SK-N-SH (cell line): Measurements from ENCODE around the gene NEUROG3. TPM values are rescaled to one million over a fixed set of nuclear protein-coding genes. Genes with fewer than 3 reads are reported as not detected.
A peak's percentile ranks its signal among the peaks of the same experiment; 100 is the strongest.

Experiments
- CTCF ChIA-PET: fragments of 300-600, 350-600 bp; formaldehyde crosslinking; extraction: SDS; loops from one replicate; lab custom pipeline; 2021; lab: Yijun Ruan, JAX
- POLR2A ChIA-PET: fragments of 350-600 bp; sonication (Branson Sonifier 250); formaldehyde crosslinking; extraction: SDS; loops from one replicate; lab custom pipeline; 2020; ENCODE audit warnings: antibody characterized with exemption, inconsistent platforms; lab: Yijun Ruan, JAX
- DNase-seq: peaks from one replicate; pipeline ENCODE4 v3.0.0; 2012
- H2AFZ ChIP-seq: fragments of 200-600 bp; sonication (generic); 2 replicates; pipeline ENCODE4 v1.8.1; 2016; ENCODE audit warnings: antibody characterized with exemption, mild to moderate bottlenecking, low read depth
- H3F3A ChIP-seq: fragments of 200-600 bp; sonication (generic); replicated peaks from 2 replicates; pipeline ENCODE3; 2016; ENCODE audit warnings: antibody characterized with exemption, mild to moderate bottlenecking; ENCODE audit not compliant: insufficient read depth
- H3K27ac ChIP-seq, 2 experiments: fragments of 200-500 bp in 1 of 2; fragments of 200-600 bp in 1 of 2; sonication (Bioruptor generic) in 1 of 2; sonication (generic), shearing (Covaris generic) in 1 of 2; 2 replicates each; pipeline versions ENCODE4 v1.5.1 to v1.6.1; 2014 to 2016; ENCODE audit warnings: low read depth in 2 of 2, inconsistent platforms in 1 of 2, low read length in 1 of 2, mild to moderate bottlenecking in 1 of 2, mixed read lengths in 1 of 2
- H3K27me3 ChIP-seq: fragments of 200-600 bp; sonication (generic), shearing (Covaris generic); 2 replicates; pipeline ENCODE4 v1.6.1; 2016; ENCODE audit warnings: mixed run types; ENCODE audit not compliant: insufficient read depth
- H3K36me3 ChIP-seq, 2 experiments: fragments of 200-500 bp in 1 of 2; fragments of 200-600 bp in 1 of 2; sonication (Bioruptor generic) in 1 of 2; sonication (generic) in 1 of 2; replicated peaks in 1 of 2; 2 replicates each; pipeline versions ENCODE3 to v1.5.1; 2014 to 2016; ENCODE audit warnings: low read length in 1 of 2, mild to moderate bottlenecking in 1 of 2; ENCODE audit not compliant: insufficient read depth in 2 of 2, control insufficient read depth in 1 of 2
- H3K4me1 ChIP-seq, 2 experiments: fragments of 200-500 bp in 1 of 2; fragments of 200-600 bp in 1 of 2; sonication (Bioruptor generic) in 1 of 2; sonication (generic), shearing (Covaris generic) in 1 of 2; 2 replicates each; pipeline versions ENCODE4 v1.5.1 to v1.6.1; 2014 to 2016; ENCODE audit warnings: low read depth in 1 of 2, low read length in 1 of 2, mixed run types in 1 of 2; ENCODE audit not compliant: insufficient read depth in 2 of 2, control insufficient read depth in 1 of 2
- H3K4me2 ChIP-seq: fragments of 200-600 bp; sonication (generic), shearing (Covaris generic); 2 replicates; pipeline ENCODE4 v1.6.1; 2017; ENCODE audit warnings: mixed run types
- H3K4me3 ChIP-seq, 2 experiments: fragments of 200-500 bp in 1 of 2; fragments of 200-600 bp in 1 of 2; sonication (Bioruptor generic) in 1 of 2; sonication (generic), shearing (Covaris generic) in 1 of 2; 2 replicates each; pipeline versions ENCODE4 v1.5.1 to v1.8.1; 2014 to 2016; ENCODE audit warnings: low read depth in 2 of 2, inconsistent platforms in 1 of 2, low read length in 1 of 2, mild to moderate bottlenecking in 1 of 2, mixed read lengths in 1 of 2, moderate library complexity in 1 of 2
- H3K79me2 ChIP-seq: fragments of 200-600 bp; sonication (generic); 2 replicates; pipeline ENCODE4 v1.8.1; 2017; ENCODE audit warnings: mild to moderate bottlenecking; ENCODE audit not compliant: insufficient read depth
- H3K9ac ChIP-seq: fragments of 200-600 bp; sonication (generic); 2 replicates; pipeline ENCODE4 v1.6.1; 2017; ENCODE audit warnings: mixed run types
- H3K9me2 ChIP-seq: fragments of 200-600 bp; sonication (generic); 2 replicates; pipeline ENCODE4 v1.6.1; 2017; ENCODE audit warnings: mixed run types
- H3K9me3 ChIP-seq: fragments of 200-600 bp; sonication (generic); 2 replicates; pipeline ENCODE4 v1.6.1; 2017; ENCODE audit warnings: mixed run types, mild to moderate bottlenecking, moderate library complexity
- H4K20me1 ChIP-seq: fragments of 200-600 bp; sonication (generic); 2 replicates; pipeline ENCODE4 v1.6.1; 2017; ENCODE audit warnings: mild to moderate bottlenecking, mixed run types; ENCODE audit not compliant: insufficient read depth
- CHD2 ChIP-seq: fragments of 150-350 bp; IDR thresholded peaks from 2 replicates; pipeline ENCODE4 v1.6.1; 2018; ENCODE audit warnings: low read length; ENCODE audit not compliant: partially characterized antibody
- ELF1 ChIP-seq: IDR thresholded peaks from 2 replicates; pipeline ENCODE4 v1.4.0; 2012
- FOSL2 ChIP-seq: IDR thresholded peaks from 2 replicates; pipeline ENCODE4 v1.4.0; 2012; ENCODE audit warnings: low read depth, mild to moderate bottlenecking, moderate library complexity, borderline replicate concordance
- GABPA ChIP-seq: IDR thresholded peaks from 2 replicates; pipeline ENCODE4 v1.4.0; 2012; ENCODE audit warnings: low read depth, mild to moderate bottlenecking
- GATA2 ChIP-seq: sonication (generic); formaldehyde crosslinking; IDR thresholded peaks from 2 replicates; pipeline ENCODE4 v1.5.0; 2020; ENCODE audit warnings: mild to moderate bottlenecking, missing genetic modification reagents
- JUND ChIP-seq: IDR thresholded peaks from 2 replicates; pipeline ENCODE4 v1.4.0; 2012
- NRF1 ChIP-seq: IDR thresholded peaks from 2 replicates; pipeline ENCODE4 v1.6.1; 2012; ENCODE audit warnings: low read depth, mild to moderate bottlenecking, low read length
- POLR2AphosphoS5 ChIP-seq: IDR thresholded peaks from 2 replicates; pipeline ENCODE4 v1.6.1; 2012; ENCODE audit warnings: low read depth, low read length
- SMC3 ChIP-seq: IDR thresholded peaks from 2 replicates; pipeline ENCODE4 v1.6.1; 2012; ENCODE audit warnings: low read depth, low read length, improper control_type of control experiment
- TCF12 ChIP-seq: IDR thresholded peaks from 2 replicates; pipeline ENCODE4 v1.4.0; 2012
- TEAD4 ChIP-seq: IDR thresholded peaks from 2 replicates; pipeline ENCODE4 v1.4.0; 2012; ENCODE audit warnings: mild to moderate bottlenecking, borderline replicate concordance; ENCODE audit not compliant: insufficient read depth
- WGBS: methylation state at CpG from one replicate; pipeline ENCODE4 v1.1.6; 2017; ENCODE audit warnings: low lambda C conversion rate; 5-methylcytosine and 5-hydroxymethylcytosine counted together
- polyA plus RNA-seq, 3 experiments: library from polyadenylated mRNA; depleted of rRNA; stranded (reverse); fragments of >200 nt; gene quantifications; 2 replicates each; pipeline ENCODE4 v1.2.3, GENCODE V29; 2012
- TF ChIP-seq, protein P1 (sequence below): IDR thresholded peaks from 2 replicates; pipeline ENCODE4 v1.4.0; 2012; ENCODE audit warnings: low read depth, borderline replicate concordance
- TF ChIP-seq, protein P2 (sequence below): fragments of 200-600 bp; sonication (generic); IDR thresholded peaks from 2 replicates; pipeline ENCODE4 v1.6.1; 2017; ENCODE audit warnings: antibody characterized with exemption, mild to moderate bottlenecking, moderate library complexity
- TF ChIP-seq, protein P3 (sequence below): fragments of 150-350 bp; IDR thresholded peaks from 2 replicates; pipeline ENCODE4 v1.6.1; 2016; ENCODE audit warnings: mild to moderate bottlenecking, low read depth, low read length
- TF ChIP-seq, protein P4 (sequence below): IDR thresholded peaks from 2 replicates; pipeline ENCODE4 v1.6.1; 2012; ENCODE audit warnings: mild to moderate bottlenecking, low read depth, low read length, moderate library complexity
- TF ChIP-seq, protein P5 (sequence below): IDR thresholded peaks from 2 replicates; pipeline ENCODE4 v1.4.0; 2012; ENCODE audit warnings: low read depth
- TF ChIP-seq, protein P6 (sequence below): IDR thresholded peaks from 2 replicates; pipeline ENCODE4; 2012

Gene NEUROG3
- polyA plus RNA-seq, 1 of the 3 experiments (the other 2 are of a cell fraction): not detected

DNA sequence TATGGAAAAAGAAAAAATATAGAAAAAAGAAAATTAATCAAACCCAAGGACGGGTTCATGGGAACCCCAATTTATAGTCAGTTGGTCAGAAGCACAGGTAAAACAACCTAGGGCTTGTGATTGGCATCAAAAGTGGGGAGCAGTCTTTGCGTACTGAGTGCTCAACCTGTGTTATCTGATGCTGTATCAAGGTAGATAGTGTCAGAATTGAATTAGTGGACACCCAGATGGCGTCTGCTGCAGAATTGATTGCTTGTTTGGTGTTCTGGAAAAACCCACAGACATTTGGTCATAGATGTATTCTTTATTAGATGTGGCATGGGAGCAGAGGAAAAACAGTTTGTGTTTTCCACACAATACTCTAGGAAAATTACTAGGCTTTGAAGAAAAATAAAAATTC is 39.6 kb downstream of the NEUROG3 start:
- no peaks in the 10 kb centered on the region for H3K4me1 ChIP-seq
- no peaks in the 10 kb centered on the region for H4K20me1 ChIP-seq
- H3K27me3 ChIP-seq: peaks cover 7% of the 10 kb centered on the region; the same call in 1 of the 2 replicates
- DNase-seq: no peak
- WGBS: 1% methylated on average over 3 of the region's 3 CpGs
- H2AFZ ChIP-seq: no peak overlapping the region
- H3K9me3 ChIP-seq: no peaks in the 10 kb centered on the region
- TF ChIP-seq POLR2AphosphoS5: no peak
- peak; percentile 63 for TF ChIP-seq GATA2 (CRISPR knock-in tag)
- H3K4me3 ChIP-seq: no peak overlapping the region
- no peak overlapping the region for H3K27ac ChIP-seq
- H3K79me2 ChIP-seq: no peaks in the 10 kb centered on the region
- H3K4me2 ChIP-seq: no peak overlapping the region
- H3K9me2 ChIP-seq: no peaks in the 10 kb centered on the region
- H3K9ac ChIP-seq: no peak overlapping the region
- no peaks in the 10 kb centered on the region for H3K36me3 ChIP-seq
- CTCF ChIA-PET: interaction anchor here (1.0 kb wide), 2 partner anchors 96 to 103 kb away, joined by 3 read pairs; no protein-coding TSS in a partner anchor
- no peaks in the 10 kb centered on the region for H3F3A ChIP-seq
- POLR2A ChIA-PET: no interaction called here

DNA sequence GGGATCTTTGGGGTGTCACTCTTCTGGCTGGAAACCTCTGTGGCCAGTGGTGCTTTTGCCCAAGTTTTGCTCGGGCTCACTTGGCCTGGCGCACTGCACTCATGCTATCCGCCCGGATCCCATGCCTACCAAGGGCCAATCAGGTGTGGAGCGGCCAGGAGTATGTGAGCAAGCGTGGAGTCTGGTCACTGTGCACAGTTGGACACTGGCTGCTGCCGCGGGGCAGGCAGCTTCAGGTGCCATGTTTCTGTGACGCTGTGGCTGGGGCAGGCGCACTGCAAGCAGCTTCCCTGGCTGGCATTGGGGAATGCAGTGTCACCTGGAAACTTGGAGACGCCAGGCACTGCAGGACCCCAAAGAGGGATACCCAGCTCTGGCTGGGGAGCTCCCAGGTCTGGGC is 45.3 kb downstream of the NEUROG3 start:
- H4K20me1 ChIP-seq: no peaks in the 10 kb centered on the region
- POLR2A ChIA-PET: no interaction called here
- DNase-seq: no peak
- peaks cover 21% of the 10 kb centered on the region; the same call in 1 of the 2 replicates for H3K27me3 ChIP-seq
- no peaks in the 10 kb centered on the region for H3K36me3 ChIP-seq
- H3K9ac ChIP-seq: no peak overlapping the region
- CTCF ChIA-PET: interaction anchor here (1.0 to 5.4 kb wide), 5 partner anchors 12 to 188 kb away, joined by 3 to 41 read pairs (median 3); no protein-coding TSS in a partner anchor
- H2AFZ ChIP-seq: no peak overlapping the region
- no peaks in the 10 kb centered on the region for H3K4me1 ChIP-seq
- no peak overlapping the region for H3K27ac ChIP-seq
- no peaks in the 10 kb centered on the region for H3K79me2 ChIP-seq
- TF ChIP-seq NRF1 (no peak), FOSL2 (no peak), CHD2 (no peak), ELF1 (no peak), GABPA (no peak), JUND (no peak), SMC3 (no peak), TCF12 (no peak), TEAD4 (no peak)
- TF ChIP-seq, protein P1, sequence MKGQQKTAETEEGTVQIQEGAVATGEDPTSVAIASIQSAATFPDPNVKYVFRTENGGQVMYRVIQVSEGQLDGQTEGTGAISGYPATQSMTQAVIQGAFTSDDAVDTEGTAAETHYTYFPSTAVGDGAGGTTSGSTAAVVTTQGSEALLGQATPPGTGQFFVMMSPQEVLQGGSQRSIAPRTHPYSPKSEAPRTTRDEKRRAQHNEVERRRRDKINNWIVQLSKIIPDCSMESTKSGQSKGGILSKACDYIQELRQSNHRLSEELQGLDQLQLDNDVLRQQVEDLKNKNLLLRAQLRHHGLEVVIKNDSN: no peak
- TF ChIP-seq, protein P2, sequence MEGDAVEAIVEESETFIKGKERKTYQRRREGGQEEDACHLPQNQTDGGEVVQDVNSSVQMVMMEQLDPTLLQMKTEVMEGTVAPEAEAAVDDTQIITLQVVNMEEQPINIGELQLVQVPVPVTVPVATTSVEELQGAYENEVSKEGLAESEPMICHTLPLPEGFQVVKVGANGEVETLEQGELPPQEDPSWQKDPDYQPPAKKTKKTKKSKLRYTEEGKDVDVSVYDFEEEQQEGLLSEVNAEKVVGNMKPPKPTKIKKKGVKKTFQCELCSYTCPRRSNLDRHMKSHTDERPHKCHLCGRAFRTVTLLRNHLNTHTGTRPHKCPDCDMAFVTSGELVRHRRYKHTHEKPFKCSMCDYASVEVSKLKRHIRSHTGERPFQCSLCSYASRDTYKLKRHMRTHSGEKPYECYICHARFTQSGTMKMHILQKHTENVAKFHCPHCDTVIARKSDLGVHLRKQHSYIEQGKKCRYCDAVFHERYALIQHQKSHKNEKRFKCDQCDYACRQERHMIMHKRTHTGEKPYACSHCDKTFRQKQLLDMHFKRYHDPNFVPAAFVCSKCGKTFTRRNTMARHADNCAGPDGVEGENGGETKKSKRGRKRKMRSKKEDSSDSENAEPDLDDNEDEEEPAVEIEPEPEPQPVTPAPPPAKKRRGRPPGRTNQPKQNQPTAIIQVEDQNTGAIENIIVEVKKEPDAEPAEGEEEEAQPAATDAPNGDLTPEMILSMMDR: no peak
- TF ChIP-seq, protein P3, sequence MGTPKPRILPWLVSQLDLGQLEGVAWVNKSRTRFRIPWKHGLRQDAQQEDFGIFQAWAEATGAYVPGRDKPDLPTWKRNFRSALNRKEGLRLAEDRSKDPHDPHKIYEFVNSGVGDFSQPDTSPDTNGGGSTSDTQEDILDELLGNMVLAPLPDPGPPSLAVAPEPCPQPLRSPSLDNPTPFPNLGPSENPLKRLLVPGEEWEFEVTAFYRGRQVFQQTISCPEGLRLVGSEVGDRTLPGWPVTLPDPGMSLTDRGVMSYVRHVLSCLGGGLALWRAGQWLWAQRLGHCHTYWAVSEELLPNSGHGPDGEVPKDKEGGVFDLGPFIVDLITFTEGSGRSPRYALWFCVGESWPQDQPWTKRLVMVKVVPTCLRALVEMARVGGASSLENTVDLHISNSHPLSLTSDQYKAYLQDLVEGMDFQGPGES: no peak
- TF ChIP-seq, protein P4, sequence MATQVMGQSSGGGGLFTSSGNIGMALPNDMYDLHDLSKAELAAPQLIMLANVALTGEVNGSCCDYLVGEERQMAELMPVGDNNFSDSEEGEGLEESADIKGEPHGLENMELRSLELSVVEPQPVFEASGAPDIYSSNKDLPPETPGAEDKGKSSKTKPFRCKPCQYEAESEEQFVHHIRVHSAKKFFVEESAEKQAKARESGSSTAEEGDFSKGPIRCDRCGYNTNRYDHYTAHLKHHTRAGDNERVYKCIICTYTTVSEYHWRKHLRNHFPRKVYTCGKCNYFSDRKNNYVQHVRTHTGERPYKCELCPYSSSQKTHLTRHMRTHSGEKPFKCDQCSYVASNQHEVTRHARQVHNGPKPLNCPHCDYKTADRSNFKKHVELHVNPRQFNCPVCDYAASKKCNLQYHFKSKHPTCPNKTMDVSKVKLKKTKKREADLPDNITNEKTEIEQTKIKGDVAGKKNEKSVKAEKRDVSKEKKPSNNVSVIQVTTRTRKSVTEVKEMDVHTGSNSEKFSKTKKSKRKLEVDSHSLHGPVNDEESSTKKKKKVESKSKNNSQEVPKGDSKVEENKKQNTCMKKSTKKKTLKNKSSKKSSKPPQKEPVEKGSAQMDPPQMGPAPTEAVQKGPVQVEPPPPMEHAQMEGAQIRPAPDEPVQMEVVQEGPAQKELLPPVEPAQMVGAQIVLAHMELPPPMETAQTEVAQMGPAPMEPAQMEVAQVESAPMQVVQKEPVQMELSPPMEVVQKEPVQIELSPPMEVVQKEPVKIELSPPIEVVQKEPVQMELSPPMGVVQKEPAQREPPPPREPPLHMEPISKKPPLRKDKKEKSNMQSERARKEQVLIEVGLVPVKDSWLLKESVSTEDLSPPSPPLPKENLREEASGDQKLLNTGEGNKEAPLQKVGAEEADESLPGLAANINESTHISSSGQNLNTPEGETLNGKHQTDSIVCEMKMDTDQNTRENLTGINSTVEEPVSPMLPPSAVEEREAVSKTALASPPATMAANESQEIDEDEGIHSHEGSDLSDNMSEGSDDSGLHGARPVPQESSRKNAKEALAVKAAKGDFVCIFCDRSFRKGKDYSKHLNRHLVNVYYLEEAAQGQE: no peak
- TF ChIP-seq, protein P5, sequence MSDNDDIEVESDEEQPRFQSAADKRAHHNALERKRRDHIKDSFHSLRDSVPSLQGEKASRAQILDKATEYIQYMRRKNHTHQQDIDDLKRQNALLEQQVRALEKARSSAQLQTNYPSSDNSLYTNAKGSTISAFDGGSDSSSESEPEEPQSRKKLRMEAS: no peak
- TF ChIP-seq, protein P6, sequence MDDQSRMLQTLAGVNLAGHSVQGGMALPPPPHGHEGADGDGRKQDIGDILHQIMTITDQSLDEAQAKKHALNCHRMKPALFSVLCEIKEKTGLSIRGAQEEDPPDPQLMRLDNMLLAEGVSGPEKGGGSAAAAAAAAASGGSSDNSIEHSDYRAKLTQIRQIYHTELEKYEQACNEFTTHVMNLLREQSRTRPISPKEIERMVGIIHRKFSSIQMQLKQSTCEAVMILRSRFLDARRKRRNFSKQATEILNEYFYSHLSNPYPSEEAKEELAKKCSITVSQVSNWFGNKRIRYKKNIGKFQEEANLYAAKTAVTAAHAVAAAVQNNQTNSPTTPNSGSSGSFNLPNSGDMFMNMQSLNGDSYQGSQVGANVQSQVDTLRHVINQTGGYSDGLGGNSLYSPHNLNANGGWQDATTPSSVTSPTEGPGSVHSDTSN: no peak
- 80% methylated on average over 7 of the region's 11 CpGs for WGBS
- no peak overlapping the region for H3K4me2 ChIP-seq
- H3K9me2 ChIP-seq: no peaks in the 10 kb centered on the region
- H3K4me3 ChIP-seq: no peak overlapping the region
- no peaks in the 10 kb centered on the region for H3K9me3 ChIP-seq
- no peaks in the 10 kb centered on the region for H3F3A ChIP-seq
